ENCODE results near the gene VCAM1.
"Not testable (repeated sequence)": the region's sequence is repeated elsewhere in the genome, so short reads cannot be mapped to it uniquely, and the experiment has no call there.

The VCAM1 gene

GRCh38 chr1:100730130-100730529, 10.6 kb downstream of the VCAM1 start:
- DNase-seq = no peak

- no peak for DNase-seq
Observed at GRCh38 chr1:100731309-100731708, 11.8 kb downstream of the VCAM1 start.

GRCh38 chr1:100731758-100732157, 12.2 kb downstream of the VCAM1 start:
- no peak for DNase-seq

GRCh38 chr1:100734676-100735075, 15.1 kb downstream of the VCAM1 start:
- DNase-seq = no peak

GRCh38 chr1:100735244-100735643, 15.7 kb downstream of the VCAM1 start:
- no peak for DNase-seq

- no peak for DNase-seq
Observed at GRCh38 chr1:100736324-100736723, 16.8 kb downstream of the VCAM1 start.

GRCh38 chr1:100736746-100737145, 17.2 kb downstream of the VCAM1 start:
- DNase-seq = no peak

GRCh38 chr1:100746542-100746932, 27.0 kb downstream of the VCAM1 start:
- DNase-seq = no peak

- no peak for DNase-seq
Observed at GRCh38 chr1:100747771-100748170, 28.2 kb downstream of the VCAM1 start.

- no peak for DNase-seq
Observed at GRCh38 chr1:100750005-100750885, 30.7 kb downstream of the VCAM1 start.

- no peak for DNase-seq
Observed at GRCh38 chr1:100752791-100753190, 33.2 kb downstream of the VCAM1 start.

- DNase-seq = no peak
Observed at GRCh38 chr1:100757946-100758345, 38.4 kb downstream of the VCAM1 start.

GRCh38 chr1:100759188-100759587, 39.6 kb downstream of the VCAM1 start:
- DNase-seq = no peak

GRCh38 chr1:100760511-100760910, 41.0 kb downstream of the VCAM1 start:
- DNase-seq = no peak

- DNase-seq = no peak
Observed at GRCh38 chr1:100762461-100762860, 42.9 kb downstream of the VCAM1 start.

- DNase-seq = no peak
Observed at GRCh38 chr1:100767176-100767890, 47.8 kb downstream of the VCAM1 start.

- no peak for DNase-seq
Observed at GRCh38 chr1:100769323-100769722, 49.8 kb downstream of the VCAM1 start.

GRCh38 chr1:100769906-100770646, 50.5 kb downstream of the VCAM1 start:
- DNase-seq = no peak

- DNase-seq = no peak
Observed at GRCh38 chr1:100773444-100773843, 53.9 kb downstream of the VCAM1 start.

- DNase-seq = no peak
Observed at GRCh38 chr1:100774370-100774769, 54.8 kb downstream of the VCAM1 start.

- DNase-seq = no peak
Observed at GRCh38 chr1:100775483-100775882, 55.9 kb downstream of the VCAM1 start.

GRCh38 chr1:100778748-100779147, 59.2 kb downstream of the VCAM1 start:
- no peak for DNase-seq

- DNase-seq = no peak
Observed at GRCh38 chr1:100780814-100781213, 61.3 kb downstream of the VCAM1 start.

GRCh38 chr1:100781728-100782127, 62.2 kb downstream of the VCAM1 start:
- not testable (repeated sequence) for DNase-seq
